H9 (cell line): Measurements from ENCODE around the gene PI3. TPM values are rescaled to one million over a fixed set of nuclear protein-coding genes. Genes with fewer than 3 reads are reported as not detected.

ENCODE experiments used
- DNase-seq: peaks from one replicate; pipeline ENCODE4 v3.0.0-alpha.2; 2017
- H2AFZ ChIP-seq: one replicate; pipeline ENCODE4 v1.6.1; 2013; ENCODE audit warnings: mild to moderate bottlenecking, low read length, control low read depth, moderate library complexity
- H2AK5ac ChIP-seq: 2 replicates; pipeline ENCODE4 v1.6.1; 2013; ENCODE audit warnings: low read length, control low read depth, mixed read lengths; ENCODE audit not compliant: insufficient read length
- H2BK120ac ChIP-seq: one replicate; pipeline ENCODE4 v1.6.1; 2013; ENCODE audit warnings: low read depth, mild to moderate bottlenecking, low read length, control low read depth, inconsistent platforms; ENCODE audit not compliant: poor library complexity, severe bottlenecking
- H2BK12ac ChIP-seq: 2 replicates; pipeline ENCODE4 v1.6.1; 2013; ENCODE audit warnings: low read length, control low read depth, mixed read lengths, low read depth; ENCODE audit not compliant: insufficient read length
- H2BK15ac ChIP-seq: 2 replicates; pipeline ENCODE4 v1.6.1; 2013; ENCODE audit warnings: low read depth, low read length, control low read depth
- H2BK20ac ChIP-seq: one replicate; pipeline ENCODE4 v1.6.1; 2013; ENCODE audit warnings: low read depth, mild to moderate bottlenecking, low read length, control low read depth, inconsistent platforms; ENCODE audit not compliant: poor library complexity, severe bottlenecking
- H2BK5ac ChIP-seq: 2 replicates; pipeline ENCODE4 v1.6.1; 2013; ENCODE audit warnings: low read length, control low read depth, mixed read lengths; ENCODE audit not compliant: insufficient read length
- H3K14ac ChIP-seq: 2 replicates; pipeline ENCODE4 v1.6.1; 2013; ENCODE audit warnings: low read length, control low read depth; ENCODE audit not compliant: insufficient read depth
- H3K18ac ChIP-seq: 2 replicates; pipeline ENCODE4 v1.6.1; 2013; ENCODE audit warnings: low read depth, mild to moderate bottlenecking, mixed read lengths, low read length, control low read depth; ENCODE audit not compliant: insufficient read length
- H3K23ac ChIP-seq: 2 replicates; pipeline ENCODE4 v1.6.1; 2013; ENCODE audit warnings: low read length, control low read depth, mixed read lengths, low read depth; ENCODE audit not compliant: insufficient read length
- H3K23me2 ChIP-seq: 2 replicates; pipeline ENCODE4 v1.6.1; 2013; ENCODE audit warnings: low read depth, mild to moderate bottlenecking, mixed read lengths, low read length, control low read depth; ENCODE audit not compliant: insufficient read length, poor library complexity, severe bottlenecking
- H3K27ac ChIP-seq: 2 replicates; pipeline ENCODE4 v1.5.1; 2013; ENCODE audit warnings: low read length, control low read depth, mixed read lengths, low read depth; ENCODE audit not compliant: insufficient read length
- H3K27me3 ChIP-seq: 2 replicates; pipeline ENCODE4 v1.6.1; 2013; ENCODE audit warnings: low read length, control low read depth, inconsistent platforms; ENCODE audit not compliant: insufficient read depth
- H3K4ac ChIP-seq: 2 replicates; pipeline ENCODE4 v1.6.1; 2013; ENCODE audit warnings: low read depth, mild to moderate bottlenecking, control low read depth, inconsistent platforms, low read length, moderate library complexity
- H3K4me1 ChIP-seq: 2 replicates; pipeline ENCODE4 v1.6.1; 2013; ENCODE audit warnings: low read length, control low read depth, inconsistent platforms; ENCODE audit not compliant: insufficient read depth
- H3K4me2 ChIP-seq: 2 replicates; pipeline ENCODE4 v1.6.1; 2013; ENCODE audit warnings: low read length, control low read depth, mixed read lengths; ENCODE audit not compliant: insufficient read length, insufficient read depth
- H3K56ac ChIP-seq: 2 replicates; pipeline ENCODE4 v1.6.1; 2013; ENCODE audit warnings: low read depth, mild to moderate bottlenecking, mixed read lengths, low read length, control low read depth; ENCODE audit not compliant: insufficient read length
- H3K79me1 ChIP-seq: 2 replicates; pipeline ENCODE4 v1.6.1; 2013; ENCODE audit warnings: low read depth, mild to moderate bottlenecking, moderate library complexity, low read length, control low read depth, inconsistent platforms; ENCODE audit not compliant: insufficient read depth, poor library complexity, severe bottlenecking
- H3K79me2 ChIP-seq: 2 replicates; pipeline ENCODE4 v1.6.1; 2013; ENCODE audit warnings: low read length, control low read depth, inconsistent platforms; ENCODE audit not compliant: insufficient read depth
- H3K9ac ChIP-seq: 2 replicates; pipeline ENCODE4 v1.6.1; 2013; ENCODE audit warnings: low read length, control low read depth, mixed read lengths; ENCODE audit not compliant: insufficient read length; ENCODE audit errors: extremely low read depth
- H3K9me3 ChIP-seq: one replicate; pipeline ENCODE4 v1.6.1; 2013; ENCODE audit warnings: low read depth, low read length, inconsistent platforms; ENCODE audit not compliant: control insufficient read depth
- H3T11ph ChIP-seq: one replicate; pipeline ENCODE4 v1.6.1; 2013; ENCODE audit warnings: mild to moderate bottlenecking, low read length, control low read depth, inconsistent platforms
- H4K20me1 ChIP-seq: one replicate; pipeline ENCODE4 v1.6.1; 2013; ENCODE audit not compliant: control insufficient read depth, insufficient read length, insufficient read depth
- H4K5ac ChIP-seq: 2 replicates; pipeline ENCODE4 v1.6.1; 2013; ENCODE audit warnings: low read depth, mild to moderate bottlenecking, mixed read lengths, low read length, control low read depth; ENCODE audit not compliant: insufficient read length
- H4K8ac ChIP-seq: replicated peaks from 2 replicates; pipeline ENCODE4 v1.6.1; 2013; ENCODE audit warnings: low read length, control low read depth, mixed read lengths, low read depth; ENCODE audit not compliant: insufficient read length
- H4K91ac ChIP-seq: 2 replicates; pipeline ENCODE4 v1.6.1; 2013; ENCODE audit warnings: low read depth, mild to moderate bottlenecking, moderate library complexity, mixed read lengths, low read length, control low read depth; ENCODE audit not compliant: insufficient read length
- H3K27ac Mint-ChIP-seq, 3 experiments: 2 replicates in 2 of 3; 3 replicates in 1 of 3; pipeline ENCODE4 v1.8.0; 2020 to 2021; ENCODE audit warnings: mixed read lengths in 3 of 3, mild to moderate bottlenecking in 1 of 3, moderate library complexity in 1 of 3
- H3K27me3 Mint-ChIP-seq: 2 replicates; pipeline ENCODE4 v1.8.0; 2021; ENCODE audit warnings: low read depth, mild to moderate bottlenecking, moderate library complexity, mixed read lengths
- H3K36me3 Mint-ChIP-seq, 3 experiments: 2 replicates in 2 of 3; 3 replicates in 1 of 3; pipeline ENCODE4 v1.8.0; 2020 to 2021; ENCODE audit warnings: low read depth in 3 of 3, mixed read lengths in 3 of 3; ENCODE audit not compliant: insufficient read depth in 1 of 3
- H3K4me1 Mint-ChIP-seq, 2 experiments: 2 replicates each; pipeline ENCODE4 v1.8.0; 2020; ENCODE audit warnings: mixed read lengths in 2 of 2
- H3K4me3 Mint-ChIP-seq, 2 experiments: 2 replicates in 1 of 2; 3 replicates in 1 of 2; pipeline ENCODE4 v1.8.0; 2020 to 2021; ENCODE audit warnings: mild to moderate bottlenecking in 2 of 2, mixed read lengths in 2 of 2, moderate library complexity in 1 of 2
- H3K9me3 Mint-ChIP-seq, 2 experiments: 2 replicates in 1 of 2; 3 replicates in 1 of 2; pipeline ENCODE4 v1.8.0; 2020; ENCODE audit warnings: mild to moderate bottlenecking in 2 of 2, mixed read lengths in 2 of 2, moderate library complexity in 1 of 2
- CTCF ChIP-seq: fragments of 200-600 bp; sonication (generic); conservative IDR thresholded peaks from 3 replicates; pipeline ENCODE4 v1.8.0; 2021; ENCODE audit warnings: antibody characterized with exemption, mild to moderate bottlenecking
- WGBS: extraction: QIAGEN DNeasy Blood & Tissue Kit; methylation state at CpG from one replicate; pipeline ENCODE4 v1.1.7; 2013; ENCODE audit warnings: missing lambda C conversion rate, low lambda C conversion rate, mixed read lengths; ENCODE audit not compliant: insufficient read length; ENCODE audit errors: extremely low coverage; 5-methylcytosine and 5-hydroxymethylcytosine counted together
- total RNA-seq: library from RNA; stranded (reverse); gene quantifications from 2 replicates; pipeline ENCODE4 v1.2.1, GENCODE V29; 2021

The PI3 gene
- total RNA-seq, 1 experiment from 2014 or later = not detected

GRCh38 chr20:45209924-45210323 lies 35.2 kb downstream of the PI3 start:
- Histone ChIP-seq H3T11ph (no peak overlapping the region), H3K9me3 (no peaks in the 10 kb centered on the region), H3K79me2 (no peaks in the 10 kb centered on the region), H4K20me1 (no peaks in the 10 kb centered on the region), H2BK15ac (no peak overlapping the region), H2BK12ac (no peak overlapping the region), H3K9ac (no peak overlapping the region), H3K14ac (no peak overlapping the region), H4K5ac (no peak overlapping the region), H3K56ac (no peak overlapping the region), H3K79me1 (no peaks in the 10 kb centered on the region), H2AK5ac (no peak overlapping the region), H3K4ac (no peak overlapping the region), H3K27me3 (no peaks in the 10 kb centered on the region), H2BK20ac (no peak overlapping the region), H3K23ac (no peak overlapping the region), H4K8ac (no peak overlapping the region), H2AFZ (no peak overlapping the region), H2BK120ac (no peak overlapping the region), H2BK5ac (no peak overlapping the region), H3K27ac (no peak overlapping the region), H3K23me2 (no peaks in the 10 kb centered on the region), H4K91ac (no peak overlapping the region), H3K18ac (no peak overlapping the region), H3K4me2 (peak overlapping the region; percentile 23), H3K4me1 (peaks cover 8% of the 10 kb centered on the region; the same call in 1 of the 2 replicates)
- WGBS = no CpG with 5 or more reads among the region's 1 CpG
- Mint-ChIP-seq H3K36me3 (peaks cover 0 to 2% (median 0%) of the 10 kb centered on the region in 3 experiments; a peak in 1 of 7 replicates), H3K4me1 (peaks cover 28 to 36% of the 10 kb centered on the region in 2 experiments), H3K4me3 (no peak overlapping the region), H3K27me3 (peaks cover 23% of the 10 kb centered on the region), H3K9me3 (no peaks in the 10 kb centered on the region; a peak in 1 of 5 replicates), H3K27ac (peak overlapping the region in 1 of 3 experiments; percentile 83; a peak in 1 of 7 replicates)
- no peak for DNase-seq
- no peak for TF ChIP-seq CTCF
